Body of pancreas (tissue), 4 donors: Measurements from ENCODE around the gene TMEM115. TPM values are rescaled to one million over a fixed set of nuclear protein-coding genes. Genes with fewer than 3 reads are reported as not detected.

Experiments
- ATAC-seq: fragments of 150-250 bp; one replicate; pipeline ENCODE4 v1.9.1; 2016
- DNase-seq, 4 donors: peaks; one replicate each; pipeline ENCODE4 v3.0.0-alpha.2; 2019
- H3K27ac ChIP-seq, 4 donors: fragments of 200-600 bp; sonication (generic); 1 replicate in 3 of 4; 2 replicates in 1 of 4; pipeline versions ENCODE4 v1.5.1 to v1.6.1; 2016 to 2019; ENCODE audit warnings: mild to moderate bottlenecking in 1 of 4, mixed read lengths in 1 of 4, moderate library complexity in 1 of 4
- H3K27me3 ChIP-seq, 2 donors: fragments of 200-600 bp; sonication (generic); one replicate each; pipeline ENCODE4 v1.6.0; 2016; ENCODE audit warnings: mild to moderate bottlenecking in 1 of 2
- H3K36me3 ChIP-seq, 2 donors: fragments of 200-600 bp; sonication (generic); replicated peaks in 1 of 2; 2 replicates each; pipeline ENCODE4 v1.5.1; 2016; ENCODE audit warnings: low read depth in 2 of 2; ENCODE audit not compliant: insufficient read depth in 1 of 2
- H3K4me1 ChIP-seq: fragments of 200-600 bp; sonication (generic); one replicate; pipeline ENCODE4 v1.6.0; 2016
- H3K4me3 ChIP-seq, 2 donors: fragments of 200-600 bp; sonication (generic); 1 replicate in 1 of 2; 2 replicates in 1 of 2; pipeline ENCODE4 v1.5.1; 2016 to 2019
- H3K9me3 ChIP-seq, 3 donors: fragments of 200-600 bp; sonication (generic); 1 replicate in 2 of 3; 2 replicates in 1 of 3; pipeline ENCODE4 v1.5.1; 2016
- CTCF ChIP-seq, 7 experiments: fragments of 450-650 bp in 4 of 7; fragments of 200-600 bp in 3 of 7; sonication (generic) in 3 of 7; IDR thresholded peaks; one replicate each; pipeline ENCODE4 v1.5.1; 2016 to 2019; ENCODE audit warnings: antibody characterized with exemption in 7 of 7
- POLR2A ChIP-seq, 3 donors: fragments of 450-650 bp; IDR thresholded peaks; one replicate each; pipeline ENCODE4 v1.6.1; 2016; ENCODE audit warnings: antibody characterized with exemption in 3 of 3, mild to moderate bottlenecking in 2 of 3
- WGBS, 2 donors: methylation state at CpG; one replicate each; pipeline ENCODE4 v1.1.5; 2017; 5-methylcytosine and 5-hydroxymethylcytosine counted together
- intact Hi-C: fragments of 100-400 bp; cut with DNase I; formaldehyde crosslinking; loops from one replicate; pipeline ENCODE4 v1.15.1; 2023
- total RNA-seq, 2 donors: library from RNA; depleted of rRNA; stranded (reverse); fragments of >200 nt; gene quantifications; one replicate each; pipeline ENCODE4 v1.1.0, GENCODE V29; 2016

TMEM115 gene
- total RNA-seq, 2 donors from 2014 or later = 39.4 to 54.1 TPM

DNA sequence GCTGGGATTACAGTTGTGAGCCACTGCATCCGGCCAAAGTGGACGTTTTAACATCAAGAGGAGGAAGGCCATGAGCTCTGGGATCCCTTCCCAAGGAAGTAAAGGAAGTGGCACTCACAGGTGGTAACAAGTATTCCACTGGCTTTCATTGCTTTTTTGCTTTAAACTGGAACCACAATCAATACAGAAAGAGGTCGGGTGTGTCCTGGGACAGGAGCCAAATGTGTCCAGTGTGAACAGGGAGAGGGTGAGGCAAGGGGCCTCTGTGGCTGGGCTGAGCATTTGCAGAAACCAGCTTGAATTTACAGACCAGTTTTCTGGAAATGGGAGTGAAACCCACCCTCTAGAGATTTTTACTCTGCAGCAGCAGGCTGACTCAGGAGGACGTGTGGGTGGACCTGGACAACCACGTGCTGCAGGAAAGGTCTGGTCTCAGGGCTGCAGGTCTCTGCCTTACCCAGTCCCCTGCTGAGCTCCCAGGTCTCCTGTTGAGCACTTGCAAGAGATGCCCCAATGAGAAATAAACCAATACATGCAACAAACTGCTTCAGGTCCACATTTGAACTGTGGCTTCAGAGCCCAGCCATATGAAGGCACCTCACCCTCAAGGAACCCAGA, 42.8 kb upstream of the TMEM115 start:
- TF ChIP-seq POLR2A (IDR thresholded peaks at IDR 0.05) = no peak
- no peak for TF ChIP-seq CTCF (IDR thresholded peaks at IDR 0.05)
- DNase-seq = peak in 2 of 4 donors; percentile 19 to 29
- no peaks in the 10 kb centered on the region for H3K4me1 ChIP-seq
- H3K4me3 ChIP-seq = no peak overlapping the region
- intact Hi-C loops = no loop called here
- no peaks in the 10 kb centered on the region for H3K27me3 ChIP-seq
- no peak for ATAC-seq
- 23 to 30% methylated on average over 5 of the region's 5 CpGs for WGBS, 2 donors
- no peaks in the 10 kb centered on the region for H3K9me3 ChIP-seq
- H3K27ac ChIP-seq = no peak overlapping the region
- H3K36me3 ChIP-seq = no peaks in the 10 kb centered on the region

- no peak for ATAC-seq
- intact Hi-C loops = no loop called here
- Histone ChIP-seq H3K27me3 (no peaks in the 10 kb centered on the region), H3K4me1 (no peaks in the 10 kb centered on the region), H3K36me3 (no peaks in the 10 kb centered on the region), H3K9me3 (no peaks in the 10 kb centered on the region), H3K4me3 (no peak overlapping the region), H3K27ac (no peak overlapping the region)
- WGBS, 2 donors = 91 to 92% methylated on average over 9 to 10 of the region's 10 CpGs
- no peak for DNase-seq
- TF ChIP-seq POLR2A (IDR thresholded peaks at IDR 0.05) (no peak), CTCF (IDR thresholded peaks at IDR 0.05) (no peak)
Observed at GRCh38 chr3:50396502-50396901, 37.2 kb upstream of the TMEM115 start.

- ATAC-seq = no peak
- Histone ChIP-seq H3K36me3 (no peaks in the 10 kb centered on the region), H3K4me1 (peaks cover 11% of the 10 kb centered on the region), H3K4me3 (no peak overlapping the region), H3K27me3 (no peaks in the 10 kb centered on the region), H3K9me3 (no peaks in the 10 kb centered on the region), H3K27ac (no peak overlapping the region)
- TF ChIP-seq CTCF (IDR thresholded peaks at IDR 0.05) (no peak), POLR2A (IDR thresholded peaks at IDR 0.05) (no peak)
- intact Hi-C loops = no loop called here
- WGBS, 2 donors = 77 to 85% methylated on average over 4 to 10 of the region's 10 CpGs
- DNase-seq = peak in 2 of 4 donors; percentile 19 to 78
Observed at GRCh38 chr3:50395070-50395860, 35.9 kb upstream of the TMEM115 start.

DNA sequence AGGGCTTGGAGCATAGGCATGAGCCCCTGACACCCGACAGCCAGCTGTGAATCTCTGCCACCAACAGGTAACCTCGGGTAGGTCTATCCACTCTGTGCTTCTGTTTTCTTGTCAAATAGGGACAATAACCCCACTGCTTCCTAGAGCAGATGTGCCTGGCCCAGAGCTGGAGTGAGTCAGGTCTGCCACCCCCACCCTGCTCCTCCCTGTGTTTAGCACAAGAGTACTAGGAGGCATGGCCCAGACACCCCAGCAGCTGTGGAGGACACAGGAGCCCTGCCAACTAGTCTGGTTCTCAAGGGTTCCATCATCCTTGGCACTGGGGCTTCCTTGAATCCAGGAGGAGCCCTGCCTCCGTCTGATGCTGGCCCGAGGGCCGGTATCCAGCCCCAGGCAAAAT, 33.7 kb upstream of the TMEM115 start:
- no peaks in the 10 kb centered on the region for H3K9me3 ChIP-seq
- no peaks in the 10 kb centered on the region for H3K36me3 ChIP-seq
- DNase-seq = no peak
- H3K4me1 ChIP-seq = peaks cover 19% of the 10 kb centered on the region
- no peak overlapping the region for H3K4me3 ChIP-seq
- no peaks in the 10 kb centered on the region for H3K27me3 ChIP-seq
- no peak for TF ChIP-seq POLR2A (IDR thresholded peaks at IDR 0.05)
- TF ChIP-seq CTCF (IDR thresholded peaks at IDR 0.05) = no peak
- 71 to 85% methylated on average over 4 to 5 of the region's 5 CpGs for WGBS, 2 donors
- intact Hi-C loops = no loop called here
- H3K27ac ChIP-seq = no peak overlapping the region
- ATAC-seq = no peak
